Trophoblast cell (in vitro differentiated cells and primary cell): ENCODE measurements around the gene SCN10A.

Source experiments
- DNase-seq, 2 donors: peaks; one replicate each; pipeline ENCODE4 v3.0.0-alpha.2; 2016
- H2AFZ ChIP-seq: 2 replicates; pipeline ENCODE4 v1.6.1; 2013; ENCODE audit warnings: low read length, moderate library complexity, mild to moderate bottlenecking; ENCODE audit not compliant: insufficient read depth, poor library complexity
- H2AK5ac ChIP-seq: 2 replicates; pipeline ENCODE4 v1.6.1; 2013; ENCODE audit warnings: mild to moderate bottlenecking, low read length
- H2BK120ac ChIP-seq: 2 replicates; pipeline ENCODE4 v1.6.1; 2013; ENCODE audit warnings: low read length, mild to moderate bottlenecking, moderate library complexity; ENCODE audit not compliant: insufficient read depth, poor library complexity
- H2BK12ac ChIP-seq: 2 replicates; pipeline ENCODE4 v1.6.1; 2013; ENCODE audit warnings: mild to moderate bottlenecking, low read length, moderate library complexity
- H2BK5ac ChIP-seq: 2 replicates; pipeline ENCODE4 v1.6.1; 2013; ENCODE audit warnings: low read length, low read depth, moderate library complexity, mild to moderate bottlenecking; ENCODE audit not compliant: poor library complexity
- H3K14ac ChIP-seq: 2 replicates; pipeline ENCODE4 v1.6.1; 2013; ENCODE audit warnings: mild to moderate bottlenecking, low read length
- H3K18ac ChIP-seq: 2 replicates; pipeline ENCODE4 v1.6.1; 2013; ENCODE audit warnings: mild to moderate bottlenecking, low read length
- H3K23ac ChIP-seq: 2 replicates; pipeline ENCODE4 v1.6.1; 2013; ENCODE audit warnings: low read length
- H3K27ac ChIP-seq: 2 replicates; pipeline ENCODE4 v1.5.1; 2013; ENCODE audit warnings: low read depth, mild to moderate bottlenecking, inconsistent platforms, low read length, moderate library complexity
- H3K27me3 ChIP-seq: 2 replicates; pipeline ENCODE4 v1.6.1; 2013; ENCODE audit warnings: inconsistent platforms, mild to moderate bottlenecking, low read length, moderate library complexity; ENCODE audit not compliant: insufficient read depth
- H3K36me3 ChIP-seq, 2 experiments: 1 replicate in 1 of 2; 2 replicates in 1 of 2; pipeline ENCODE4 v1.6.1; 2013; ENCODE audit warnings: low read length in 2 of 2, mild to moderate bottlenecking in 2 of 2, moderate library complexity in 1 of 2; ENCODE audit not compliant: insufficient read depth in 2 of 2, control insufficient read depth in 1 of 2
- H3K4ac ChIP-seq: 2 replicates; pipeline ENCODE4 v1.6.1; 2013; ENCODE audit warnings: low read depth, mild to moderate bottlenecking, low read length, moderate library complexity
- H3K4me1 ChIP-seq, 2 experiments: 1 replicate in 1 of 2; 2 replicates in 1 of 2; pipeline ENCODE4 v1.6.1; 2013; ENCODE audit warnings: low read length in 2 of 2, mild to moderate bottlenecking in 2 of 2, moderate library complexity in 1 of 2; ENCODE audit not compliant: insufficient read depth in 2 of 2, control insufficient read depth in 1 of 2
- H3K4me2 ChIP-seq: 2 replicates; pipeline ENCODE4 v1.6.1; 2013; ENCODE audit warnings: inconsistent platforms, mild to moderate bottlenecking, low read length, moderate library complexity
- H3K4me3 ChIP-seq: 2 replicates; pipeline ENCODE4 v1.5.1; 2013; ENCODE audit warnings: mild to moderate bottlenecking, low read depth, low read length, inconsistent platforms
- H3K79me1 ChIP-seq: one replicate; pipeline ENCODE4 v1.6.1; 2013; ENCODE audit warnings: low read length
- H3K79me2 ChIP-seq: 2 replicates; pipeline ENCODE4 v1.6.1; 2013; ENCODE audit warnings: low read length, mild to moderate bottlenecking; ENCODE audit not compliant: control insufficient read depth, insufficient read depth, poor library complexity
- H3K9ac ChIP-seq: 2 replicates; pipeline ENCODE4 v1.6.1; 2013; ENCODE audit warnings: mild to moderate bottlenecking, low read length
- H3K9me3 ChIP-seq: 2 replicates; pipeline ENCODE4 v1.6.1; 2013; ENCODE audit warnings: low read depth, mild to moderate bottlenecking, control low read depth, inconsistent platforms, low read length; ENCODE audit not compliant: insufficient read depth
- H4K12ac ChIP-seq: 2 replicates; pipeline ENCODE4 v1.6.1; 2013; ENCODE audit warnings: low read depth, mild to moderate bottlenecking, low read length, moderate library complexity
- H4K8ac ChIP-seq: 2 replicates; pipeline ENCODE4 v1.6.1; 2013; ENCODE audit warnings: low read depth, mild to moderate bottlenecking, low read length, moderate library complexity
- H4K91ac ChIP-seq: one replicate; pipeline ENCODE4 v1.6.1; 2013; ENCODE audit warnings: low read depth, mild to moderate bottlenecking, low read length, moderate library complexity
- WGBS: extraction: QIAGEN DNeasy Blood & Tissue Kit; methylation state at CpG from one replicate; pipeline ENCODE4 v1.1.7; 2013; ENCODE audit warnings: missing lambda C conversion rate; ENCODE audit not compliant: insufficient read length, insufficient coverage; ENCODE audit errors: extremely low coverage; 5-methylcytosine and 5-hydroxymethylcytosine counted together

Gene SCN10A

GRCh38 chr3:38811822-38812221, 4.2 kb downstream of the SCN10A start:
- H3K79me1 ChIP-seq = no peaks in the 10 kb centered on the region
- H3K4me2 ChIP-seq = no peak overlapping the region
- no peak overlapping the region for H3K4ac ChIP-seq
- H3K79me2 ChIP-seq = no peaks in the 10 kb centered on the region
- no peak overlapping the region for H3K27ac ChIP-seq
- no peak overlapping the region for H3K9ac ChIP-seq
- H4K8ac ChIP-seq = no peak overlapping the region
- H2AK5ac ChIP-seq = no peak overlapping the region
- no peak overlapping the region for H2BK120ac ChIP-seq
- H3K4me3 ChIP-seq = no peak overlapping the region
- no peak overlapping the region for H3K18ac ChIP-seq
- no peak overlapping the region for H2AFZ ChIP-seq
- H3K27me3 ChIP-seq = no peaks in the 10 kb centered on the region
- H3K4me1 ChIP-seq = no peaks in the 10 kb centered on the region
- no peak overlapping the region for H2BK12ac ChIP-seq
- no peak overlapping the region for H2BK5ac ChIP-seq
- DNase-seq = no peak
- no peak overlapping the region for H3K23ac ChIP-seq
- H3K14ac ChIP-seq = no peak overlapping the region
- H3K9me3 ChIP-seq = no peaks in the 10 kb centered on the region
- H3K36me3 ChIP-seq = no peaks in the 10 kb centered on the region
- no peak overlapping the region for H4K12ac ChIP-seq
- H4K91ac ChIP-seq = no peak overlapping the region
- no CpG with 5 or more reads among the region's 5 CpGs for WGBS

- H3K79me2 ChIP-seq = no peaks in the 10 kb centered on the region
- no peak overlapping the region for H3K4me3 ChIP-seq
- H3K27ac ChIP-seq = no peak overlapping the region
- DNase-seq = peak; percentile 67 to 93
- WGBS = no CpG with 5 or more reads among the region's 9 CpGs
- no peak overlapping the region for H2BK5ac ChIP-seq
- H2BK12ac ChIP-seq = no peak overlapping the region
- H4K91ac ChIP-seq = no peak overlapping the region
- H3K27me3 ChIP-seq = no peaks in the 10 kb centered on the region
- no peak overlapping the region for H3K4ac ChIP-seq
- H3K36me3 ChIP-seq = no peaks in the 10 kb centered on the region
- no peak overlapping the region for H3K14ac ChIP-seq
- H3K18ac ChIP-seq = no peak overlapping the region
- H3K4me2 ChIP-seq = no peak overlapping the region
- no peaks in the 10 kb centered on the region for H3K9me3 ChIP-seq
- H3K9ac ChIP-seq = no peak overlapping the region
- no peak overlapping the region for H4K8ac ChIP-seq
- H4K12ac ChIP-seq = no peak overlapping the region
- H2BK120ac ChIP-seq = no peak overlapping the region
- no peak overlapping the region for H2AFZ ChIP-seq
- H3K23ac ChIP-seq = no peak overlapping the region
- H2AK5ac ChIP-seq = no peak overlapping the region
- no peaks in the 10 kb centered on the region for H3K79me1 ChIP-seq
- no peaks in the 10 kb centered on the region for H3K4me1 ChIP-seq
These were observed 10.1 kb downstream of the SCN10A start for GRCh38 chr3:38805765-38806386.

GRCh38 chr3:38805004-38805403, 11.0 kb downstream of the SCN10A start:
- Histone ChIP-seq H3K14ac (no peak overlapping the region), H2BK12ac (no peak overlapping the region), H3K4me2 (no peak overlapping the region), H4K8ac (no peak overlapping the region), H3K18ac (no peak overlapping the region), H3K27ac (no peak overlapping the region), H3K27me3 (no peaks in the 10 kb centered on the region), H2BK120ac (no peak overlapping the region), H3K4me1 (no peaks in the 10 kb centered on the region), H2BK5ac (no peak overlapping the region), H3K23ac (no peak overlapping the region), H3K4me3 (no peak overlapping the region), H4K91ac (no peak overlapping the region), H4K12ac (no peak overlapping the region), H3K9ac (no peak overlapping the region), H3K79me2 (no peaks in the 10 kb centered on the region), H2AFZ (no peak overlapping the region), H3K9me3 (no peaks in the 10 kb centered on the region), H2AK5ac (no peak overlapping the region), H3K36me3 (no peaks in the 10 kb centered on the region), H3K4ac (no peak overlapping the region), H3K79me1 (no peaks in the 10 kb centered on the region)
- WGBS = no CpG with 5 or more reads among the region's 1 CpG
- DNase-seq = no peak

GRCh38 chr3:38800511-38800910, 15.5 kb downstream of the SCN10A start:
- no peak overlapping the region for H3K18ac ChIP-seq
- H3K79me2 ChIP-seq = no peaks in the 10 kb centered on the region
- no peak overlapping the region for H2BK120ac ChIP-seq
- H3K4me1 ChIP-seq = peaks cover 0 to 3% of the 10 kb centered on the region in 2 experiments
- no peak overlapping the region for H2BK12ac ChIP-seq
- no peak overlapping the region for H4K91ac ChIP-seq
- no peak overlapping the region for H2AFZ ChIP-seq
- H3K79me1 ChIP-seq = no peaks in the 10 kb centered on the region
- no peak overlapping the region for H3K27ac ChIP-seq
- H3K4ac ChIP-seq = no peak overlapping the region
- H2BK5ac ChIP-seq = no peak overlapping the region
- H4K12ac ChIP-seq = no peak overlapping the region
- H3K14ac ChIP-seq = no peak overlapping the region
- no CpG with 5 or more reads among the region's 1 CpG for WGBS
- DNase-seq = no peak
- H3K9ac ChIP-seq = no peak overlapping the region
- no peak overlapping the region for H3K4me2 ChIP-seq
- H3K9me3 ChIP-seq = no peaks in the 10 kb centered on the region
- H3K23ac ChIP-seq = no peak overlapping the region
- H4K8ac ChIP-seq = no peak overlapping the region
- no peak overlapping the region for H2AK5ac ChIP-seq
- H3K4me3 ChIP-seq = no peak overlapping the region
- H3K36me3 ChIP-seq = no peaks in the 10 kb centered on the region
- H3K27me3 ChIP-seq = no peaks in the 10 kb centered on the region
